Measurements from ENCODE around the gene CAMTA1. TPM values are rescaled to one million over a fixed set of nuclear protein-coding genes. Genes with fewer than 3 reads are reported as not detected.

The CAMTA1 gene
- total RNA-seq, 3 donors from 2014 or later: 73.4 to 114 (median 82.6) TPM

- TF ChIP-seq CTCF (IDR thresholded peaks at IDR 0.05): no peak
- Histone ChIP-seq H3K36me3 (ENCODE audit: low read depth) (no peaks in the 10 kb centered on the region), H3K9me3 (no peaks in the 10 kb centered on the region), H3K4me3 (no peak overlapping the region), H3K4me1 (ENCODE audit: low read depth) (peaks cover 10% of the 10 kb centered on the region)
- peak in 2 of 3 donors; percentile 22 to 33 for DNase-seq
- ATAC-seq: no peak
- intact Hi-C loops (cut with DNase I, micrococcal nuclease): no loop called here
Measured at GRCh38 chr1:7573481-7573880, 788.2 kb downstream of the CAMTA1 start.

- no peak overlapping the region for H3K4me3 ChIP-seq
- peaks cover 10% of the 10 kb centered on the region for H3K4me1 ChIP-seq (ENCODE audit: low read depth)
- no peak for ATAC-seq
- H3K9me3 ChIP-seq: no peaks in the 10 kb centered on the region
- intact Hi-C loops (cut with DNase I, micrococcal nuclease): no loop called here
- no peaks in the 10 kb centered on the region for H3K36me3 ChIP-seq (ENCODE audit: low read depth)
- no peak for TF ChIP-seq CTCF (IDR thresholded peaks at IDR 0.05)
- DNase-seq: peak in 2 of 3 donors; percentile 23 to 39
Measured at GRCh38 chr1:7574121-7575040, 789.1 kb downstream of the CAMTA1 start.

- no peaks in the 10 kb centered on the region for H3K9me3 ChIP-seq
- DNase-seq (peak in 1 of 3 donors; percentile 3), ATAC-seq (no peak)
- no peaks in the 10 kb centered on the region for H3K36me3 ChIP-seq (ENCODE audit: low read depth)
- peaks cover 10% of the 10 kb centered on the region for H3K4me1 ChIP-seq (ENCODE audit: low read depth)
- intact Hi-C loops (cut with DNase I, micrococcal nuclease): no loop called here
- no peak overlapping the region for H3K4me3 ChIP-seq
- no peak for TF ChIP-seq CTCF (IDR thresholded peaks at IDR 0.05)
Measured at GRCh38 chr1:7575041-7575400, 789.8 kb downstream of the CAMTA1 start.

- intact Hi-C loops (cut with DNase I, micrococcal nuclease): no loop called here
- no peaks in the 10 kb centered on the region for H3K36me3 ChIP-seq (ENCODE audit: low read depth)
- DNase-seq (peak; percentile 8 to 18 (median 10)), ATAC-seq (no peak)
- no peaks in the 10 kb centered on the region for H3K9me3 ChIP-seq
- peaks cover 7% of the 10 kb centered on the region for H3K4me1 ChIP-seq (ENCODE audit: low read depth)
- no peak overlapping the region for H3K4me3 ChIP-seq
- no peak for TF ChIP-seq CTCF (IDR thresholded peaks at IDR 0.05)
Measured at GRCh38 chr1:7576946-7577657, 791.8 kb downstream of the CAMTA1 start.

GRCh38 chr1:7578206-7578605 is 793.0 kb downstream of the CAMTA1 start:
- ATAC-seq (no peak), DNase-seq (peak in 2 of 3 donors; percentile 15 to 23)
- Histone ChIP-seq H3K9me3 (no peaks in the 10 kb centered on the region), H3K4me1 (ENCODE audit: low read depth) (peaks cover 4% of the 10 kb centered on the region), H3K36me3 (ENCODE audit: low read depth) (no peaks in the 10 kb centered on the region), H3K4me3 (no peak overlapping the region)
- intact Hi-C loops (cut with DNase I, micrococcal nuclease): no loop called here
- no peak for TF ChIP-seq CTCF (IDR thresholded peaks at IDR 0.05)

Data from mucosa of descending colon (tissue), 3 donors.